SKM-1 treated with dmso at 0.1 percent for 144 hours (cell line): ENCODE data around the gene SERPINF2.
"Not testable (repeated sequence)": the region's sequence is repeated elsewhere in the genome, so short reads cannot be mapped to it uniquely, and the experiment has no call there.

ENCODE experiments used
- DNase-seq: peaks from one replicate; lab custom pipeline; 2025; ENCODE audit not compliant: unreplicated experiment; lab: John Stamatoyannopoulos, UW

The SERPINF2 gene

DNA sequence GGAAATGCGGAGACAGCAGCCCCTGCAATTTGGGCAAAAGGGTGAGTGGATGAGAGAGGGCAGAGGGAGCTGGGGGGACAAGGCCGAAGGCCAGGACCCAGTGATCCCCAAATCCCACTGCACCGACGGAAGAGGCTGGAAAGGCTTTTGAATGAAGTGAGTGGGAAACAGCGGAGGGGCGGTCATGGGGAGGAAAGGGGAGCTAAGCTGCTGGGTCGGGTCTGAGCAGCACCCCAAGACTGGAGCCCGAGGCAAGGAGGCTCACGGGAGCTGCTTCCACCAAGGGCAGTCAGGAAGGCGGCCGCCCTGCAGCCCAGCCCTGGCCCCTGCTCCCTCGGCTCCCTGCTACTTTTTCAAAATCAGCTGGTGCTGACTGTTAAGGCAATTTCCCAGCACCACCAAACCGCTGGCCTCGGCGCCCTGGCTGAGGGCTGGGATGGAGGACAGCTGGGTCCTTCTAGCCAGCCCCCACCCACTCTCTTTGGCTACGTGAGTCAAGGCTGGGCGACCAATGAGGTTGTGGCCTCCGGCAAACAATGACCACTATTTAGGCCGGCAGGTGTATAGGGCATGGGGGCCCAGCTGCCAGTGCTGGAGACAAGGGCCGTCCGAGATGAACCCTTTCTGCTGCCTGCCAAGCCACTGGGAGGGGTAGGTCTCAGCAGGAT, 19.7 kb downstream of the SERPINF2 start:
- DNase-seq, result no peak

DNA sequence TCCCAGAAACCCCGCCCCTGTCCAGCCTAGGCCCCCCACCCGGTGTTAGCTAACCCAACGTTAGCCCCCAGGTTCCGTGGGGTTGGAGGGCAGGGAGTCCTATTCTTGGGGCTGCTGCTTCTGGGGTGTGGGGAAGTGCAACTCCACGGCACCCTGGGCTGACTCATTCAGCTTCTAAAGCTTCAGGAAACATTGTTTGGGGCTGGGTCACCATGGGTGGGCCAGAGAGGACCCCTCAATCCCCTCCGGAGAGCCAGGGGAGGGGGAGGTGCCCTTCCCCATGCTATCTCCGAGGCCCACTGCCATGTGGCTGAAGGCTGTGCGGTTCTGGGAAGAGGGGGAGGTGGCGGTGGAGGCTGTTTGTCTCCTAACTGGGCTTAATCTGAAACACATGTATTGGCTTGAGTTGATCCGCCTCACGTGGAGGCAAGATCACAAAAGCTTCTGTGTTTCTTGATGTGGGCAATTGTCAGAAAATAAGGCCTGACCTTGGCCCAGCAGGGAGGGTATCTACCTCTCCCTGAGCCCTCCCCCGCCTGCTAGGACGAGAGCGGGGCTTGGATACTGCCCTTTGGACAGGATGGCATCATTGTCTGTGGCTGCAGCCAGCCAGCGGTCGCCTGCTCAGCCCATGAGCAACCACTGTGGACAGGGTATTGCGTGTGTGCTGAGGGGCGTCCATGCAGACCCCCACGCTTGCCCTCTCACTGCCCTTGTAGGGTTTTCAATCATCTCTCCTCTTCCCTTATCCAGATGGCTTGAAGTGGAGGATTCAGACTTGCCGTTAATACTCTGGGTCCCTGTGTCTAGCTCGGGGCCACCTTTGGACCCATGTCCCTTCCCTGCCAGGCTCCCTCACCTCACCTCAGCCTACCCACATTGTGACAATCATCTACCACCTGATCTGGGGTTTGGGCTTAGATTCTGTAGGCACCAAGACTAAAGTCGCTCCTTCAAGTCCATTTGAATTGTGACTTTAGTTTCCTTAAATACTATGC, 20.5 kb downstream of the SERPINF2 start:
- no peak for DNase-seq

DNA sequence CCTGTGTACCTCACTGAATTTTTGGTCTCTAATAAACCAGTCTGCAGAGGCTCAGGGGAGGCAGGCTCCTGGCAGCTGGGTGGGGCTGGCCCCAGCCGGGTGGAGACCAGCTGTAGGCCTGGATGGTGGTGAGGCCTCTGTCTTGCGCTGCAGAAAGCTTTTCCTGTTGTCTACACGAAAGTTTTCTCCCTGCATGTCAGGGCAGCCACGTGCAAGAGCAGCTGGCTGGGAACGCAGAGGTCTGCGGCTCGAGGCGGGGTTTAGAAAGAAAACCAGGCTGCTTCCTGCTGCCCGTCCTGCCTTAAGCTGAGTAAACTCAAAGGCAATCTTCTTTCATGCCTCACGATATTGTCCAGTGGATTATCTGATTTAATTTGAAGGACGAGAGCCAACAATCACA, 21.6 kb downstream of the SERPINF2 start:
- DNase-seq, result no peak

DNA sequence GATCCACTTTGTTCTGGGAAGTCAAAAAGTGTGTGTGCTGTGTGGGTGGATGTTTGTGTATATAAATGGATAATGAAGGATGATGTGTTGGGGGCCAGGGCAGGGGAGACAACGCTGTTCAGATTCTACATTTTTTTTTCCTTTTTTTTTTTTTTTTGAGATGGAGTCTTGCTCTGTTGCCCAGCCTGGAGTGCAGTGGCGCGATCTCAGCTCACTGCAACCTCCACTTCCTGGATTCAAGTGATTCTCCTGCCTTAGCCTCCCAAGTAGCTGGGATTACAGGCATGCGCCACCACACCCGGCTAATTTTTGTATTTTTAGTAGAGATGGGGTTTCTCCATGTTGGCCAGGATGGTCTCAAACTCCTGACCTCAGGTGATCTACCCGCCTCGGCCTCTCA, 22.0 kb downstream of the SERPINF2 start:
- DNase-seq, result not testable (repeated sequence)

DNA sequence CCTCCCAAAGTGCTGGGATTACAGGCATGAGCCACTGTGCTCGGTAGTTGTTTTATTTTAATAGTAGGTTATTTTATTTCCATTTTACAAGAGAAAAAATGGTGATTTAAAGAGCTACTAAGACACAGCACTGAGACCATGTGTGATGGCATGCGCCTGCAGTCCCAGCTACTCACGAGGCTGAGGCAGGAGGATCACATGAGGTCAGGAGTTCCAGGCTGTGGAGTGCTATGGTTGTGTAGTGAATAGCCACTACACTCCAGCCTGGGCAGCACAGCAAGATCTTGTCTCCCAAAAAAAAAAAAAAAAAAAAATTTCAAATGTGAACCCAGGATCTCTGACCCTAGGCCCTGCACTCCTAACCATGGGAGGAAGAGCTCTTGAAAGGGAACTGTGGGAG, 22.9 kb downstream of the SERPINF2 start:
- no peak for DNase-seq

DNA sequence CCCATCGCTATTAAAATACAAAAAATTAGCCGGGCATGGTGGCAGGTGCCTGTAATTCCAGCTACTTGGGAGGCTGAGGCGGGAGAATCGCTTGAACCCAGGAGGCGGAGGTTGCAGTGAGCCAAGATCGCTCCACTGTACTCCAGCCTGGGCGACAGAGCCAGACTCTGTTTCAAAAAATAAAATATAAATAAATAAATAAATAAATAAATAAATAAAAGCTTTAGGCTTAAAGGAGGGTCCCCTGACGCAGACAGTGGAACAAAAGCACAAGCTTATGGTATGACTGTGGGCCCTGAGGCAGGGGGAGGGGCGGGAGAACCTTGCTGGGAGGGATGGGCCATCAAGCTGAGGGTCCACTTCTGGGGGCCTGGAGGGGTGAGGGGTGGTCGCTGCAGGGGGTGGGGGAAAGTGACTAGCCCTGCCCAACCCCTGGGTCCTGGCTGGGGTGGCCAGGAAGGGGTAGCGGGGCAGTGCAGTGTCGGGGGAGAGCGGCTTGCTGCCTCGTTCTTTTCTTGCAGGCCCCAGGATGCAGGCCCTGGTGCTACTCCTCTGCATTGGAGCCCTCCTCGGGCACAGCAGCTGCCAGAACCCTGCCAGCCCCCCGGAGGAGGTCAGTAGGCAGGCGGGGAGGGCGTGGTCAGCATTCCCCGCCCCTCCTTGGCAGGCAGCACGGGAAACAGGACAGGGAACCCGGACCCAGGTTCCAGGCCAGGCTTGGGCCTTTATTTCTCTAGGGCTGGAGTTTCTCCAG, 23.9 kb downstream of the SERPINF2 start:
- DNase-seq, result no peak

DNA sequence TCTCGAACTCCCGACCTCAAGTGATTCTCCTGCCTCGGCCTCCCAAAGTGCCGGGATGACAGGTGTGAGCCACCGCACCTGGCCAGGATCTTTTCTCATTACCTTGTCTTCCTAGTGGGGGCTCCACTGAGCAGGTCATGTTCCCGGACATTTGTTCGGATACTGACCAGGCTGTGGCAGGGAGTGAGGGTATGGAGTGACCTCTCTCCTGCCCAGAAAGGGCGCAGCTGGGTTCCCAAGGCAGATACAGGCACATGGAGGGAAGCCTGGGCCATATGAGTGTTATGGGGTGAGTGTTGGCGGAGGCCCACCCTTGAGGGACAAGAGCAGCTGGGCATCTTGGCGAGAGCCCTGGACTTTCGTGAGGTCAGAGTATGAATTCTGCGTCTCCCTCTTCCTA, 24.7 kb downstream of the SERPINF2 start:
- DNase-seq, result no peak

DNA sequence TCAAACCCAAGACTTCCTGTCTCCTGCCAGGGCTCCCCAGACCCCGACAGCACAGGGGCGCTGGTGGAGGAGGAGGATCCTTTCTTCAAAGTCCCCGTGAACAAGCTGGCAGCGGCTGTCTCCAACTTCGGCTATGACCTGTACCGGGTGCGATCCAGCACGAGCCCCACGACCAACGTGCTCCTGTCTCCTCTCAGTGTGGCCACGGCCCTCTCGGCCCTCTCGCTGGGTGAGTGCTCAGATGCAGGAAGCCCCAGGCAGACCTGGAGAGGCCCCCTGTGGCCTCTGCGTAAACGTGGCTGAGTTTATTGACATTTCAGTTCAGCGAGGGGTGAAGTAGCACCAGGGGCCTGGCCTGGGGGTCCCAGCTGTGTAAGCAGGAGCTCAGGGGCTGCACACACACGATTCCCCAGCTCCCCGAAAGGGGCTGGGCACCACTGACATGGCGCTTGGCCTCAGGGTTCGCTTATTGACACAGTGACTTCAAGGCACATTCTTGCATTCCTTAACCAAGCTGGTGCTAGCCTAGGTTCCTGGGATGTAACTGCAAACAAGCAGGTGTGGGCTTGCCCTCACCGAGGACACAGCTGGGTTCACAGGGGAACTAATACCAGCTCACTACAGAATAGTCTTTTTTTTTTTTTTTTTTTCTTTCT, 27.3 kb downstream of the SERPINF2 start:
- no peak for DNase-seq

DNA sequence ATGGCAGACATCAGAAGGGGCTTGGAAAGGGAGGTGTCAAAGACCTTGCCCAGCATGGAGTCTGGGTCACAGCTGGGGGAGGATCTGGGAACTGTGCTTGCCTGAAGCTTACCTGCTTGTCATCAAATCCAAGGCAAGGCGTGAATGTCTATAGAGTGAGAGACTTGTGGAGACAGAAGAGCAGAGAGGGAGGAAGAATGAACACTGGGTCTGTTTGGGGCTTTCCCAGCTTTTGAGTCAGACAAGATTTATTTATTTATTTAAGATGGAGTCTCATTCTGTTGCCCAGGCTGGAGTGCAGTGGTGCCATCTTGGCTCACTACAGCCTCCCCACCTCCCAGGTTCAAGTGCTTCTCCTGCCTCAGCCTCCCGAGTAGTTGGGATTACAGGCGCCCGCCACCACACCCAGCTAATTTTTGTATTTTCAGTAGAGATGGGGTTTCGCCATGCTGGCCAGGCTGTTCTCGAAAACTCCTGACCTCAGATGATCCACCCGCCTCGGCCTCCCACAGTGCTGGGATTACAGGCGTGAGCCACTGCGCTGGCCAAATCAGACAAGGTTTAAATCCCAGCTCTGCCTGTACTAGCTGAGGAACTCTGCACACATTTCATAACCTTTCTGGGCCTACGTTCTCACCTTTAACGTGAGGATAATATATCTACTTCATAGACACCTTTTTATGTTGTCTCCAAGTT, 30.5 kb downstream of the SERPINF2 start:
- DNase-seq, result not testable (repeated sequence)

DNA sequence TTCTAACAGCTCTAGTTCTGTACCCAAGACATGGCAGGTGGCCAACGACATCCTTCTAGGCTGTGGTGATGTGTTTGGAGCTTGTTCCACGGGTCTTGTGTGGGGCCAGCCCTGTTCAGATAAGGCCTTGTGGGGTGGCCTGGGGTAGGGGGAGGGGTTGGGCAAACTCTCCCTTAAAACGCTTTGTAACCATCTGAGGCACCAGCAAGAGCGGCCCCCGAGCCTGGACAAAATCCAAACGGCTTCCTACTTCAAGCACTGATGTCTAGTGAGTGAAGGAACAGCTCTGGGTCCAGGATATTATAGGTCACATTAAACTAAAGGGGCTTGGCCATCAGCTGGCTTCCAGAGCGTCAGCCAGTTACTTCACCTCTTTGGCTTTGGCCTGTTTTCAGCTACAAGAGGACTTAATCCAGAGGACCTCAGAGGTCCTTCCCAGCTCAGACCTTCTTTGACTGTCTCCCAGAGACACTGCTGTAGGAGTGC, 31.1 kb downstream of the SERPINF2 start:
- no peak for DNase-seq

DNA sequence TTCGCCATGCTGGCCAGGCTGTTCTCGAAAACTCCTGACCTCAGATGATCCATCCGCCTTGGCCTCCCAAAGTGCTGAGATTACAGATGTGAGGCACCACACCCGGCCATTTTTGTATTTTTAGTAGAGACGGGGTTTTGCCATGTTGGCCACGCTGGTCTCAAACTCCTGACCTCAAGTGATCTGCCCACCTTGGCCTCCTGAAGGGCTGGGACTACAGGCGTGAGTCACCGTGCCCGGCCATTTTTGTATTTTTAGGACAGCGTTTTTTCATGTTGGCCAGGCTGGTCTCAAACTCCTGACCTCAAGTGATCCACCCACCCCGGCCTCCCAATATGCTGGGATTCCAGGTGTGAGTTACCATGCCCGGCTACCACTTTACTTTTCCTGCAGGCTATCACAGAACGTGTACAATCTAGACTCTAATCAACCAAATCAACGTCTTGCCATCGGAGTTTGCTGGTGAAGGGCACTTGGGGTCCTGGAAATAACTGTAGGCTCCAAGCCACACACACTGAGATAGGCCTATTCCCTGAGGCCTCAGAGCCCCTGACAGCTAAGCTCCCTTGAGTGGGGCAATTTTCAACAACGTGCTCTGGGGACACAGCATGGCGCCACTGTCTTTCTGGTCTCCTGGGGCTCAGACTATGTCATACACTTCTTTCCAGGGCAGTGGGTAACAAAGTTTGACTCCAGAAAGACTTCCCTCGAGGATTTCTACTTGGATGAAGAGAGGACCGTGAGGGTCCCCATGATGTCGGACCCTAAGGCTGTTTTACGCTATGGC, 31.9 kb downstream of the SERPINF2 start:
- DNase-seq, result no peak

DNA sequence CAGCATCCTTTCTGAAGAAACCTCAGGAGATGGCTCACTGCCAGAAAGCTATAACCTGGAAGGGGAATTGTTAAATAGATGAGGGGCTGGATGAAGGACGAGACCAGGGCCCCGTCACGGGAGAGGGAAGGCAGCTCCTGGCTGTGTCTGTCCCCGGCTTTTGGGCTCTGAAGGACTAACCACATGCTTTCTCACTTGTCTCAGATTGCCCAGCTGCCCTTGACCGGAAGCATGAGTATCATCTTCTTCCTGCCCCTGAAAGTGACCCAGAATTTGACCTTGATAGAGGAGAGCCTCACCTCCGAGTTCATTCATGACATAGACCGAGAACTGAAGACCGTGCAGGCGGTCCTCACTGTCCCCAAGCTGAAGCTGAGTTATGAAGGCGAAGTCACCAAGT, 33.7 kb downstream of the SERPINF2 start:
- no peak for DNase-seq

DNA sequence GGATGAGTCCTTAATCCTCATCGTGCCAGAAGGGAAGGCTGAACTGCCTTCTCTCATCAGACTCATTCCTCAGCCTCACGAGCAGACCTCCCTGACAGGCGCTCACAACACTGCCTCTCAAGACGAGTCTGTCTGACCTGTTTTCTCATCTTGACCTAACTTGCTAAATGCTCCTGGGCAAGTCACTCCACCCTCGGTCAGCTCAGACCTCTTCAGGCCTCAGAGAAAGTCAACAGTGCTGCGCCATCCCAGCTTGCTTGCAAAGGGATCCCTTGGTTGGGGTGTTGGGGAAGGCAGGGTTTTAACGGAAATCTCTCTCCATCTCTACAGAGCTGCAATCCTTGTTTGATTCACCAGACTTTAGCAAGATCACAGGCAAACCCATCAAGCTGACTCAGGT, 34.2 kb downstream of the SERPINF2 start:
- DNase-seq, result no peak

DNA sequence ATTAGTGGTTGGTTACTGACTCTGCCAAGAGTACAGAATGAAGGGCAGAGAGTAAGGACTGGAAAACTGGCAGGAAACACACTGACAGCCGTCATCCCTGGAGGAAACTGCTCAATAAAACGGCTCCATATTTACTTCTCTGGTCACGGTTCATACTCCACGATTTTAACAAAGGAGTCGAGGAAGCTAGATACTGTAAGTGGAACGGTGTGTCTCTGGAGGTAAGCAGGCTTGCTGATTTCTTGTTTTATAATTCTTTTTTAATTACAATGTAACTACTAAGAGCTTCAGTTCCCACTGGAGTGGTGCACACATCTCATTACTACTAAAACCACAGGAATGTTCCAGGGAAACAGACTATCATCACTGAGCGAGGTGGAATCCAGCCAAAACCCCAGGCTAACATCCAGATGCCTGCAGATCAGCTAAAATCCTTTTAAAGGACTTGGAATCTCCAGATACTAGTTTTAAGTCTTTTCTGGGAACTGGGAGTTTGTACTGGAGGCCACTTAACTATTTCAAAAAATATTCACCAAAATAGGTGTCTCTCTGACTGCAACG, 37.0 kb downstream of the SERPINF2 start:
- DNase-seq, result no peak

DNA sequence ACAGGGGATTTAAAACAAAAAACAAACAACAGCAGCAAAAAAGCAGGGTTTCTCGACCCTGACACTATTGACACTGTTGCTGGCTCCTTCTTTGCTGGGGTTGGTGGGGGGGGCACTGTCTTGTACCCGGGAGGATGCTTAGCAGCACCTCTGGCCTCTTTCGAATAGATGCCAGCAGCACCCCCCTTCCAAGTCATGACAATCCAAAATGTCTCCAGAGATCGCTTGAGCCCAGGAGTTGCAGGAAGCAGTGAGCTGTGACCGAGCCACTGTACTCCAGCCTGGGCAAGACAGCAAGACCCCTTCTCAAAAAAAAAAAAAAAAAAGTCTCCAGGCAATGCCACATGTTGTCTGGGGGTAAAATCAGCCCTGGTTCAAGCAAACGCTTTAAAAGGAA, 39.5 kb downstream of the SERPINF2 start:
- DNase-seq, result no peak

DNA sequence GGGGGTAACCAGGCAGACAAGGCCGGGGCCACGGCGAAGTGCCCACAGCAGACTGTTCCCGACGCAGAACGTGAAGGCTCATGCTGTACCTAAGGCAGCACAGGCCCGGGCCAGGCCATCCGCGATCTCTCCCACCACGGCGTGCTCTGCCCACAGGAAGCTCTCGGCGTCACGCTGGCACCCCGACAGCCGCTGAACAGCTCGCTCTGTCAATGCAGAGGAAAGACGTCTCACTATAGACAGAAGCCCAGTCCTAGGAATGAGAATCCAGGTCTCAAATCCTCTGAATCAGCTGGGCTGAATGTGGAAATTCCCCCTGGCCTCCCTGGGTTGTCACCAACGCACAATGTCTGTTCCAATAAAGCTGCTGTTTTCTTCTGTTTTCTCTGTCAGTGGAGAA, 40.6 kb downstream of the SERPINF2 start:
- no peak for DNase-seq

DNA sequence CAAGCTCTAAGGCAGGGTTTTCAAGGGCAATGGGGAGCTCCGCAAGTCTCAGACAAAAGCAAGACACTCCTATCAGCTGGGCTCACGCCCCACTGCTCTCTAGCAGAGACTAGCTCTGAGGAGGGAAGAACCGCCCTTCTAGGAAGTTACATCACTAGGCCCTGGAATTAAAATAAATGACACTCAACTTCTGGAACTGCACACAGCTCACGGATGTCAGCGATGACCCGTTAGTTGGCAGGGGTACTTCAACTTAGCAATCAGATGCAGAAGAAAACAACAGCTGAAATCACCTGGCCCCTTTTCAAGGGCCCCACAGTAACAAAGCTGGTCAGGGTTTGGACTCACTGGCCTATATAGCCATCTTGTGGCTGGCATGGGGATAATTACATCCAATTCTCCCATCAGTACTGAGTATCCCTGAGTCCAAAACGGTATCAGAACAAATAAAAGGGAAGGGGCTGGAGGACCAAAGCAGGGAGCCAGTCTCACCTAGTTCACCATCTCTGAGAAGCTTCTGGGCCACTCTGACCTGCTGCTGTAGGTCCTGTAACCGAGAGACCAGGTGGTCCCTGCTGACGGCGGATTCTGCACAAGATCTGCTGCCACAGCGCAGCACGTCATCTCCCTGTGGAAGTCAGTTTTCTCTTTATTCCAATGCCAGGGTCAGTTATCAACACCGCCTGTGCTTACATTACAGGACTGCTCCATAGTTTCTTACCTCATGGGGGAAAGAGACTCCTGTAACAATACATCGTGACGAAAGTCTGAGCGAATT, 41.4 kb downstream of the SERPINF2 start:
- no peak for DNase-seq

DNA sequence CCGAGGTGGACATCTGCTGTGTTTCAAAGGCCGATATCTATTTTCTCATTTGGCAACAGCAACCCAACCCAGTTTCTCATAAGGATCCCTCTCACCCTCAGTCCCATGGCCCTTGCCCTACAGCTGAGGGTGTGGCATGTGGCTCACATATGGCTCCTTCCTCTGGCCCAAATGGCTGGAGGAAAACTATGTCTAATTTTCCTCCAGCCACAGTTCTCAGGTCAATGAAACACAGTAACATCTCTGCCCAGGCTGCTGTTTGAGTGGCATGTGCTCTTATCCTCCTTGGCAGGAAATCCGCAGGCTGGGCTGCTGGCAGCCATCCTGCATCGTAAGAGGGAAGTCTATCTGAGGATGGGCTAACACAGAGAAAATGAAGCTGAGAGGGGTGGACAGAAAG, 43.3 kb downstream of the SERPINF2 start:
- no peak for DNase-seq
